OCI-LY3 (cell line): ENCODE measurements around the gene TESMIN.

ENCODE experiments used
- EZH2phosphoT487 ChIP-seq: fragments of 200-600 bp; shearing (Covaris generic); IDR thresholded peaks from 2 replicates; pipeline ENCODE4 v1.6.1; 2018; ENCODE audit warnings: antibody characterized with exemption, mixed run types, low read depth
- TF ChIP-seq, protein P1 (sequence below): fragments of 200-600, 300-600 bp; sonication (generic); IDR thresholded peaks from 2 replicates; pipeline ENCODE4 v1.5.1; 2014; ENCODE audit warnings: antibody characterized with exemption, low read length, low read depth

DNA sequence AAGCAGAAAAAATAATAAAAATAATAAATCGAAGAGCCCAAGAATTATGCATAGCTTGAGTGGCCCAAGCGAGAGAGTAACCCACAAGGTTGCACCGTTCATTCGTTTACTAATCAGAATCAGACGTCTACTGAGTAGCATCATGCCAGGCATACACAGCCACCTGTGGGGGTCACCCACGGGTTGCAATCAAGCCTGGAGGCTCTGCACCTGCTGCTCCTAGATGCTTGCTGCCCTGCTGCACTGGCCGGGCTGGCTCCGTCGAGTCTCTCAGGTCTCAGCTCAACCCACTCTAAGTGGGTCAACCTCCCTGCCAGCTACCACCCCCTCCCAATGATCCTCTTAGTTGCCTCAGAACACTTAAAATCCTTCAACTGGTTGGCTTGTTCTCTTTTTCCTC lies 2.0 kb upstream of the TESMIN start:
- TF ChIP-seq, protein P1, sequence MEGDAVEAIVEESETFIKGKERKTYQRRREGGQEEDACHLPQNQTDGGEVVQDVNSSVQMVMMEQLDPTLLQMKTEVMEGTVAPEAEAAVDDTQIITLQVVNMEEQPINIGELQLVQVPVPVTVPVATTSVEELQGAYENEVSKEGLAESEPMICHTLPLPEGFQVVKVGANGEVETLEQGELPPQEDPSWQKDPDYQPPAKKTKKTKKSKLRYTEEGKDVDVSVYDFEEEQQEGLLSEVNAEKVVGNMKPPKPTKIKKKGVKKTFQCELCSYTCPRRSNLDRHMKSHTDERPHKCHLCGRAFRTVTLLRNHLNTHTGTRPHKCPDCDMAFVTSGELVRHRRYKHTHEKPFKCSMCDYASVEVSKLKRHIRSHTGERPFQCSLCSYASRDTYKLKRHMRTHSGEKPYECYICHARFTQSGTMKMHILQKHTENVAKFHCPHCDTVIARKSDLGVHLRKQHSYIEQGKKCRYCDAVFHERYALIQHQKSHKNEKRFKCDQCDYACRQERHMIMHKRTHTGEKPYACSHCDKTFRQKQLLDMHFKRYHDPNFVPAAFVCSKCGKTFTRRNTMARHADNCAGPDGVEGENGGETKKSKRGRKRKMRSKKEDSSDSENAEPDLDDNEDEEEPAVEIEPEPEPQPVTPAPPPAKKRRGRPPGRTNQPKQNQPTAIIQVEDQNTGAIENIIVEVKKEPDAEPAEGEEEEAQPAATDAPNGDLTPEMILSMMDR: peak; percentile 24
- no peak for TF ChIP-seq EZH2phosphoT487
